Vagina (tissue), 2 donors: ENCODE results near the gene ANAPC2.

Source experiments
- CTCF ChIP-seq, 3 experiments: fragments of 450-650 bp in 2 of 3; fragments of 200-600 bp in 1 of 3; sonication (generic) in 1 of 3; IDR thresholded peaks; one replicate each; pipeline ENCODE4 v1.5.1; 2017 to 2019; ENCODE audit warnings: antibody characterized with exemption in 3 of 3, mild to moderate bottlenecking in 2 of 3, moderate library complexity in 2 of 3
- POLR2A ChIP-seq, 2 donors: fragments of 450-650 bp; IDR thresholded peaks; one replicate each; pipeline ENCODE4 v1.6.1; 2017; ENCODE audit warnings: antibody characterized with exemption in 2 of 2, mild to moderate bottlenecking in 2 of 2, moderate library complexity in 2 of 2

- TF ChIP-seq POLR2A (IDR thresholded peaks at IDR 0.05), result no peak
- TF ChIP-seq CTCF (IDR thresholded peaks at IDR 0.05), result no peak
Observed at GRCh38 chr9:137162505-137163364, 25.6 kb downstream of the ANAPC2 start.
